ENCODE measurements around the gene STK24.
A peak's percentile ranks its signal among the peaks of the same experiment; 100 is the strongest.

The STK24 gene

GRCh38 chr13:98468361-98468760, 108.5 kb downstream of the STK24 start:
- no peak overlapping the region for H3K4me3 ChIP-seq (ENCODE audit: low read depth, low read length)
- no peak for DNase-seq (ENCODE audit: low read depth)
- TF ChIP-seq CTCF (conservative IDR thresholded peaks at IDR 0.05; ENCODE audit: low read depth, low read length): peak; percentile 12

- DNase-seq (ENCODE audit: low read depth): no peak
- H3K4me3 ChIP-seq (ENCODE audit: low read depth, low read length): no peak overlapping the region
- TF ChIP-seq CTCF (conservative IDR thresholded peaks at IDR 0.05; ENCODE audit: low read depth, low read length): no peak
Measured at GRCh38 chr13:98467263-98467985, 109.5 kb downstream of the STK24 start.

- DNase-seq (ENCODE audit: low read depth): peak; percentile 74
- H3K4me3 ChIP-seq (ENCODE audit: low read depth, low read length): no peak overlapping the region
- peak; percentile 87 for TF ChIP-seq CTCF (conservative IDR thresholded peaks at IDR 0.05; ENCODE audit: low read depth, low read length)
Measured at GRCh38 chr13:98466634-98467236, 110.2 kb downstream of the STK24 start.

GRCh38 chr13:98462946-98463345, 114.0 kb downstream of the STK24 start:
- no peak overlapping the region for H3K4me3 ChIP-seq (ENCODE audit: low read depth, low read length)
- TF ChIP-seq CTCF (conservative IDR thresholded peaks at IDR 0.05; ENCODE audit: low read depth, low read length): no peak
- DNase-seq (ENCODE audit: low read depth): no peak

GRCh38 chr13:98462241-98462882, 114.5 kb downstream of the STK24 start:
- DNase-seq (ENCODE audit: low read depth): no peak
- no peak overlapping the region for H3K4me3 ChIP-seq (ENCODE audit: low read depth, low read length)
- no peak for TF ChIP-seq CTCF (conservative IDR thresholded peaks at IDR 0.05; ENCODE audit: low read depth, low read length)

GRCh38 chr13:98461486-98462240, 115.2 kb downstream of the STK24 start:
- H3K4me3 ChIP-seq (ENCODE audit: low read depth, low read length): no peak overlapping the region
- no peak for DNase-seq (ENCODE audit: low read depth)
- TF ChIP-seq CTCF (conservative IDR thresholded peaks at IDR 0.05; ENCODE audit: low read depth, low read length): no peak

All from choroid plexus epithelial cell (primary cell).